Suppressor macrophage treated with lipopolysaccharide for 4 hours (primary cell): Measurements from ENCODE around the gene CDH4.

Source experiments
- DNase-seq: peaks from one replicate; pipeline ENCODE4 v3.0.0-alpha.2; 2020

The CDH4 gene

GRCh38 chr20:61304750-61305149, 52.7 kb downstream of the CDH4 start:
- DNase-seq: no peak

- DNase-seq: no peak
Observed at GRCh38 chr20:61306937-61307475, 54.9 kb downstream of the CDH4 start.

- DNase-seq: no peak
Observed at GRCh38 chr20:61307686-61308476, 55.8 kb downstream of the CDH4 start.

GRCh38 chr20:61308477-61308774, 56.4 kb downstream of the CDH4 start:
- no peak for DNase-seq

GRCh38 chr20:61310954-61311353, 58.9 kb downstream of the CDH4 start:
- DNase-seq: no peak

- DNase-seq: no peak
Observed at GRCh38 chr20:61311656-61312387, 59.8 kb downstream of the CDH4 start.

- no peak for DNase-seq
Observed at GRCh38 chr20:61312925-61313324, 60.9 kb downstream of the CDH4 start.

GRCh38 chr20:61313396-61313795, 61.3 kb downstream of the CDH4 start:
- DNase-seq: no peak

GRCh38 chr20:61314326-61315010, 62.4 kb downstream of the CDH4 start:
- DNase-seq: no peak

GRCh38 chr20:61315319-61315718, 63.3 kb downstream of the CDH4 start:
- no peak for DNase-seq

GRCh38 chr20:61316346-61316745, 64.3 kb downstream of the CDH4 start:
- DNase-seq: no peak

GRCh38 chr20:61317966-61318530, 66.0 kb downstream of the CDH4 start:
- no peak for DNase-seq

GRCh38 chr20:61320691-61321425, 68.8 kb downstream of the CDH4 start:
- DNase-seq: no peak

GRCh38 chr20:61321481-61321880, 69.4 kb downstream of the CDH4 start:
- DNase-seq: no peak

GRCh38 chr20:61322151-61322865, 70.2 kb downstream of the CDH4 start:
- no peak for DNase-seq

- DNase-seq: no peak
Observed at GRCh38 chr20:61324906-61325305, 72.8 kb downstream of the CDH4 start.

- no peak for DNase-seq
Observed at GRCh38 chr20:61325718-61326117, 73.7 kb downstream of the CDH4 start.

GRCh38 chr20:61328911-61329558, 77.0 kb downstream of the CDH4 start:
- no peak for DNase-seq

- DNase-seq: no peak
Observed at GRCh38 chr20:61330441-61330840, 78.4 kb downstream of the CDH4 start.

- DNase-seq: no peak
Observed at GRCh38 chr20:61331543-61331942, 79.5 kb downstream of the CDH4 start.
